ENCODE measurements around the gene ING5.

ING5 gene

GRCh38 chr2:241777686-241778627 is 76.1 kb downstream of the ING5 start:
- TF ChIP-seq CTCF (IDR thresholded peaks at IDR 0.05; ENCODE audit: insufficient read depth, missing control alignments) = no peak
- DNase-seq (ENCODE audit: insufficient read length, low spot score) (no peak), FAIRE-seq (no peak)

All from D721Med (cell line).